ENCODE data around the gene GREM2. TPM values are rescaled to one million over a fixed set of nuclear protein-coding genes. Genes with fewer than 3 reads are reported as not detected.

The GREM2 gene
- total RNA-seq, 1 experiment from 2014 or later: not detected

DNA sequence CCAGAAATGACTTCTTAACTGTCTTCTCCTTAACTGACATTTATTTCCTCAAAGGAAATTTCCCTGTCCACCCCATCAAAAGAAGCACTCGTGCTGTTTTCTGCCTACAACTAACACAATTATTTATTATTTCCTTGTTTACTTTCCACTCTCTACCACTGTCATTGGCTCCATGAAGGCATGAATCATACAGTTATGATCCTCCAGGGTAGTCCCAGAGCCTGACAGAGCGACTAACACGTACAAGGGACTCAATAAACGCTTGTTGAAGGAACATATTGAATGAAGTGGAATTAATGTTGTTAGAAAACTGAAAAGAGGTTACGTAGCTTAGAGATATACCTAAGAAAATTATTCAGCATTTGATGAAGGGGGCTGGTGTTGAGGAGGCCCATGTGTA is 20.9 kb downstream of the GREM2 start:
- no peaks in the 10 kb centered on the region for H3K4me1 ChIP-seq (ENCODE audit: insufficient read depth, low read length, poor library complexity, severe bottlenecking)
- H3K27ac ChIP-seq (ENCODE audit: low read depth, low read length, poor library complexity, severe bottlenecking): no peak overlapping the region
- DNase-seq (ENCODE audit: low spot score): no peak
- no peaks in the 10 kb centered on the region for H3K36me3 ChIP-seq (ENCODE audit: insufficient read depth, low read length, poor library complexity, severe bottlenecking)
- TF ChIP-seq, protein P1, sequence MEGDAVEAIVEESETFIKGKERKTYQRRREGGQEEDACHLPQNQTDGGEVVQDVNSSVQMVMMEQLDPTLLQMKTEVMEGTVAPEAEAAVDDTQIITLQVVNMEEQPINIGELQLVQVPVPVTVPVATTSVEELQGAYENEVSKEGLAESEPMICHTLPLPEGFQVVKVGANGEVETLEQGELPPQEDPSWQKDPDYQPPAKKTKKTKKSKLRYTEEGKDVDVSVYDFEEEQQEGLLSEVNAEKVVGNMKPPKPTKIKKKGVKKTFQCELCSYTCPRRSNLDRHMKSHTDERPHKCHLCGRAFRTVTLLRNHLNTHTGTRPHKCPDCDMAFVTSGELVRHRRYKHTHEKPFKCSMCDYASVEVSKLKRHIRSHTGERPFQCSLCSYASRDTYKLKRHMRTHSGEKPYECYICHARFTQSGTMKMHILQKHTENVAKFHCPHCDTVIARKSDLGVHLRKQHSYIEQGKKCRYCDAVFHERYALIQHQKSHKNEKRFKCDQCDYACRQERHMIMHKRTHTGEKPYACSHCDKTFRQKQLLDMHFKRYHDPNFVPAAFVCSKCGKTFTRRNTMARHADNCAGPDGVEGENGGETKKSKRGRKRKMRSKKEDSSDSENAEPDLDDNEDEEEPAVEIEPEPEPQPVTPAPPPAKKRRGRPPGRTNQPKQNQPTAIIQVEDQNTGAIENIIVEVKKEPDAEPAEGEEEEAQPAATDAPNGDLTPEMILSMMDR (conservative IDR thresholded peaks at IDR 0.05; ENCODE audit: low read depth, low read length): no peak
- no peak for TF ChIP-seq EZH2 (IDR thresholded peaks at IDR 0.05; ENCODE audit: borderline replicate concordance, low read depth, low read length, poor library complexity, severe bottlenecking)
- intact Hi-C loops (cut with micrococcal nuclease; ENCODE audit: unreplicated experiment): no loop called here
- no peak overlapping the region for H3K4me3 ChIP-seq (ENCODE audit: low read depth, low read length, poor library complexity, severe bottlenecking)
- H3K9me3 ChIP-seq (ENCODE audit: low read depth, low read length, poor library complexity, severe bottlenecking): no peaks in the 10 kb centered on the region
- H3K27me3 ChIP-seq (replicated peaks; ENCODE audit: insufficient read depth, low read depth, low read length, poor library complexity): no peaks in the 10 kb centered on the region
- ChIA-PET CTCF (no interaction called here), POLR2A (ENCODE audit: low non-redundant PET) (no interaction called here)
- BruUV-seq (replicated peaks): no TSS peak

DNA sequence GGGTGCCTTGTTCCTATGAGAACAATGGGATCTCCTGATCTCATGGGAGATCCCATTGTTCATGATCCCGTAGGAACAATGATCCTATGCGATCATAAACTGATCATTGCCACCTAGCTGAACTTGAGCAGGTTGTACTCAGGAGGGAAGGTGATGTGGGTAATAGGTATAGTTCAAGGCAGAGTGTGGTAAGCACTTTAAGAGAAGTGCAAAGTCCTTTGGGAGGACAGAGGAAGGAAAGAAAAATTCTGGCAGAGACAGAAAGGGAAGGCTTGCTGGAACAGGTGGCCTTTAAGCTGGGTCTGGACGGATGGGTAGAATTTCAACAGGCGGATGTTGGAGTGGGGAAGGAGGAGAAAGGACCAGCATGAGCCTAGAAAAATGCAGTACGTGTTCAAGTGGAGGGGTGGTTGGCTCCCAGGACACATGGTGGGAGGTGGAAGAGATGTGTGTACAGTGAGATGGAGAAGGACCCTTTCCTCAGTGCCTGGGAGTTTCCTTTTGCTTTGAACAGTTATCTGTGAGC is 22.3 kb downstream of the GREM2 start:
- CTCF ChIA-PET: no interaction called here
- H3K27ac ChIP-seq (ENCODE audit: low read depth, low read length, poor library complexity, severe bottlenecking): no peak overlapping the region
- H3K9me3 ChIP-seq (ENCODE audit: low read depth, low read length, poor library complexity, severe bottlenecking): no peaks in the 10 kb centered on the region
- intact Hi-C loops (cut with micrococcal nuclease; ENCODE audit: unreplicated experiment): no loop called here
- TF ChIP-seq EZH2 (IDR thresholded peaks at IDR 0.05; ENCODE audit: borderline replicate concordance, low read depth, low read length, poor library complexity, severe bottlenecking): no peak
- TF ChIP-seq, protein P1 (conservative IDR thresholded peaks at IDR 0.05; ENCODE audit: low read depth, low read length): no peak
- H3K36me3 ChIP-seq (ENCODE audit: insufficient read depth, low read length, poor library complexity, severe bottlenecking): no peaks in the 10 kb centered on the region
- POLR2A ChIA-PET (ENCODE audit: low non-redundant PET): no interaction called here
- H3K4me1 ChIP-seq (ENCODE audit: insufficient read depth, low read length, poor library complexity, severe bottlenecking): no peaks in the 10 kb centered on the region
- no TSS peak for BruUV-seq (replicated peaks)
- no peak for DNase-seq (ENCODE audit: low spot score)
- H3K4me3 ChIP-seq (ENCODE audit: low read depth, low read length, poor library complexity, severe bottlenecking): no peak overlapping the region
- H3K27me3 ChIP-seq (replicated peaks; ENCODE audit: insufficient read depth, low read depth, low read length, poor library complexity): no peaks in the 10 kb centered on the region

GRCh38 chr1:240586006-240586405 is 25.9 kb downstream of the GREM2 start:
- intact Hi-C loops (cut with micrococcal nuclease; ENCODE audit: unreplicated experiment): no loop called here
- no peak overlapping the region for H3K27ac ChIP-seq (ENCODE audit: low read depth, low read length, poor library complexity, severe bottlenecking)
- CTCF ChIA-PET: interaction anchor here (0.6 kb wide), 1 partner anchor 10 kb away, joined by 3 read pairs; no protein-coding TSS in a partner anchor
- H3K4me1 ChIP-seq (ENCODE audit: insufficient read depth, low read length, poor library complexity, severe bottlenecking): no peaks in the 10 kb centered on the region
- no peak for DNase-seq (ENCODE audit: low spot score)
- no peaks in the 10 kb centered on the region for H3K36me3 ChIP-seq (ENCODE audit: insufficient read depth, low read length, poor library complexity, severe bottlenecking)
- no peak for TF ChIP-seq EZH2 (IDR thresholded peaks at IDR 0.05; ENCODE audit: borderline replicate concordance, low read depth, low read length, poor library complexity, severe bottlenecking)
- TF ChIP-seq, protein P1 (conservative IDR thresholded peaks at IDR 0.05; ENCODE audit: low read depth, low read length): no peak
- no peaks in the 10 kb centered on the region for H3K27me3 ChIP-seq (replicated peaks; ENCODE audit: insufficient read depth, low read depth, low read length, poor library complexity)
- no TSS peak for BruUV-seq (replicated peaks)
- H3K9me3 ChIP-seq (ENCODE audit: low read depth, low read length, poor library complexity, severe bottlenecking): no peaks in the 10 kb centered on the region
- H3K4me3 ChIP-seq (ENCODE audit: low read depth, low read length, poor library complexity, severe bottlenecking): no peak overlapping the region
- POLR2A ChIA-PET (ENCODE audit: low non-redundant PET): no interaction called here
